GM18517 (cell line): ENCODE measurements around the gene KIF13A.
"Not testable (repeated sequence)": the region's sequence is repeated elsewhere in the genome, so short reads cannot be mapped to it uniquely, and the experiment has no call there.

ENCODE experiments used
- ATAC-seq: cut with Tn5 transposase; IDR thresholded peaks from one replicate; pipeline ENCODE4 v1.9.1; 2021; ENCODE audit warnings: mild to moderate bottlenecking, moderate library complexity; ENCODE audit not compliant: unreplicated experiment

KIF13A gene

DNA sequence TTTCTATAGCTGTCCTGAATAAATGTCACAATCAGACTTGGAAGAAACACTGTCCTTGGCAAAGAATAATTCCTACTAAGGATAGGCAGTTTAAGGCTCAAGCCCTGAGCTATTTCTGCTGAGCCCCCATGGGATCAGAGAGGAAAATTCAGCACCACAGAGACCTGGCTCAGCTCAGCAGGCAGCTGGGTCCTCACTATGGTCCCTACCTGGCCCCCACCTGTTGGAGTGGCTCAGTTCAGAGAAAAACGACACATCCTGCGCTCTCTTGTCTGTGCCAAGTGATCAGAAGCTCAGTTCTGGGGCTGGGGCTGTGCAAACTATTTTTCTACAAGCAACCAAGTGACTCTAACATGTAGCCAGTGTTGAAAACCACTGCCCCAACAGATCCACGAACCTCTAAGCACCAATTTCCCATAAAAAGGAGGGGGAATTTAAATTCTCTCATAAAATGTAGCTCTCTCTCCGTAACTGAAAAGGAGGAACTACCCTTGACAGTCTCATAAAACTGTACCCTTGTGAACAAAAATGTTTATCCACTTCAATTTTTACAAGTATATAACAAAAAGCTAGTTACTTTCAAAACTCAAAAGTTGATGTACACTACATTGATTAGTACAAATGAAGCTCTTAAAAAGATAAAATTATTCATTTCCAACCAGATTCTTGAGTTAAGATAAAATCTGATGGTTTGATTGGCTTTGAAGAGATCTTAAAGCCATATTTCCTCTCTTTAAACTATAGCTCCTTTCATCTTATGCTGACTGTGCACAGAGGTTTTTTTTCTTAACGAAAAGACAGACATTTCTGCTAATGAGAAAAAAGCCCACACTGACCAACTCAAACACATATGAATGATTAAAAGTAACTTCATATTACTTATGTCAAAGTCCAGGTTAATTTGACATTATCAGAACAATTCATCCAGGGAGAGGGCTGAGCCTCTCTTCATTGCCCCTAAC lies 52.0 kb downstream of the KIF13A start:
- ATAC-seq, result no peak

DNA sequence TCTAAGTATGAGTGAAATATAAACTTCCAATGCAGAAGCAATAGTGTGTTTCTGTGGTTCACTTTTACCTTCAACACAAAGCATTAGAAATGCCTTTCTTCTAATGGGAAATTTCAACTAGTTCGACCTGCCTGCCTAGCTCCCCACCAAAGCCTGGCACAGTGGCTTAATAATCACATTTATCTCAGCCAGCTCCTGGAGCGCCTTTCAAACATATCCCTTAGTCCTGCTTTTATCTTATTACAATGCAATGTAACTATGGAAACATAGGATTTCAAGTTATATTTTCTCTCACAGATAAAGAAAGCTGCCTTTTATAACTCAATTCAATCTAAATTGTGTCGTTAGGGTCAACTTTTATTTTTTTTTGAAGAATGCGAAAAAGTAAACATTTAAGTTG lies 53.7 kb downstream of the KIF13A start:
- ATAC-seq, result no peak

DNA sequence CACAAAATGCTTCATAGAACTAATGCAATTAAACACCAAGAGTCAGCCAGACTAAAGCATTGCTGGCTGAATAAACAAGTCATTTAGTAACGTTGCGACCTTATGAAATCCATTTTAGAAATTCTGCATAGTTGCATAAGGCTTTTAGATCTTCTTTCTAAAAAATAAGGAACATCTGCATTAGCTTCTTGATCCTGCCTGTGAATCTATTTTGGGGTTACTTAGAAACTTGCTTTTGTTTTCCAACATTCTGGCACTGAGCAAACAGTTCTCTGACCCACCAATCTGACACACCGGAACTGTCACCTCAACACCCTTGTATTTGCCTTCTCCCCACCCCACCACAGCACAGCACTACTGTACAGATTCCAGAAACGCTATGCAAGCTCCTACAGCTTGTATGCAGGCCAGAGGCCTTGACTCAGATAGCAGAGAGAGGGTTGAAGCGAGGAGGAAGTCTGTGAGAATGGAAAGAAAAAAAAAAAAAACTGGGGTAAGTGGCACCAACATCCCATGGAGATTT lies 55.0 kb downstream of the KIF13A start:
- no peak for ATAC-seq

GRCh38 chr6:17931227-17931626 lies 56.2 kb downstream of the KIF13A start:
- ATAC-seq, result no peak

GRCh38 chr6:17930321-17930993 lies 57.0 kb downstream of the KIF13A start:
- ATAC-seq, result no peak

DNA sequence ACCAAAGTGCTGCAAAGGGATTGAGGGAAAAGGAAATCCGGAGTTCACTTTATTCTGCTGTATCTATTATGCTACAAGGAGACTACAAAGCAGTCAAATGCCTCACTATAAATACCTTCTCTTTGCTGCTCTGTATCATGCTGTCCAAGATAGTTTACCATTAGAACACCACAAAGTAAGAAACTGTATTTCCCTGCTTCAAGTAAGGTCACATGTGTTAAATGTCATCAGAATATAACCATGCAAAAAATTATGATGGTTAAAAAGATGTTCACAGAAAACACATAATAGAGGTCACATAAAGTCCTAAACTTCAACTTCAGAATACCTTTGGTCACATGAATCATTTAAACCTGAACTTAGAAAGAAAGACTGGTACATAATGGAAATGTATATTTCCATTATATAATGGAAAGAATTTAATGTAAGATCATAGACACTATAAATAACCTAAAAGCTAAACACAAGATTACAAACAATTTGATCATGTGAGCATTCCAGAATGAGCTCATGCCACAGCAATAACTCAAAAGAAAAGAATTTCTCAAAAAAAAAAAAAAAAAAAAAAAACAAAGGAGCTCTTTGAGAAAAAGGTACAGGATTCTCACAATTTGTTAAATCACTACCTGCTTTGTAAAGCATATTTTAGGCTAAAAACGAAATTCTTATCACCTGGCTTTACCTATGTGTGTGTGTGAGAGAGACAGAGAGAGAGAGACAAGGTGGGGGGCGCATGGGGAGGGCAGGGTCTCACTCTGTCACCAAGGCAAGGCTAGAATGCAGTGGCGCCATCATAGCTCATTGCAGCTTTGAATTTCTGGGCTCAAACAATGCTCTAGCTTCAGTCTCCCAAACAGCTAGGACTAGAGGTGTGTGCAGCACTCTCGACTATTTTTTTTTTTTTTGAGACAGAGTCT lies 58.7 kb downstream of the KIF13A start:
- ATAC-seq, result no peak

GRCh38 chr6:17927705-17928104 lies 59.7 kb downstream of the KIF13A start:
- ATAC-seq, result no peak

- ATAC-seq, result no peak
These were observed 64.0 kb downstream of the KIF13A start for GRCh38 chr6:17923401-17923863.

DNA sequence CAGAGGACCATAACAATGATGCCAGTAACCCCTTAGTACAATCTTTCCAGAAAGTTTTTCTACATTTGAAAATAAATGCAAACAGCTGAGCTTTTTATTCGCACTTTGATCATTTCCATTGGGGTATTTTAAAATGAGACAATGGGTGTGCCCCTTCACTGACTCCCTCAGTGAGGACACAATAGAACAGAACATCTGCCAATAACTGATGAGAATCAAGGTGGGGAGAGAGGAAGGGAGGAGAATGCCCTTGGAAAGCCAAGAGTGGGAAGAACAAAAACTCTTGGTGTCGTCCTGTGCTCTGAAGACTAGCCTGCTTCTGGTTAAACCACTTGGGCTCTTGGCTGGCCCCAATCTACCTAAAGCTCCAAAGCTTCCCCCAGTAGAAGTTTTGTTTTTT lies 66.0 kb downstream of the KIF13A start:
- ATAC-seq, result no peak

DNA sequence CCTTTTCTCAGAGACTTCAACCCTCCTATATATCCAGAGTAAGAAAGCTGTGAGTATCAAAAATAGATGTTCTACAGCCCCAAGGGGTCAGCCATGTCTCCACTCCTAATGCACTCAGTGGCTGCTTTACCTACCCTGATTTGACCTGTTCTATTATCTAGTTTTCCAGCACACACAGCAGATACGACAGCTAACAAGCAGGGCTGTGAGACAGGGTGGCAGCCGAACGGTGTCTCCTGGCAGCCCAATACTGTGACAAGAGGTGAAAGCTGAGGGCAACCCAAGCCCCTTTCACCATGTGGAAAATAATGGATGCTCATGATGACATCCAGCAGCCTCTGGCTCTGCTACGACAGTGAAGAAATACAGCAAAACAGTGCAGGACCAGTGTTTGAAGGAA lies 67.9 kb downstream of the KIF13A start:
- no peak for ATAC-seq

DNA sequence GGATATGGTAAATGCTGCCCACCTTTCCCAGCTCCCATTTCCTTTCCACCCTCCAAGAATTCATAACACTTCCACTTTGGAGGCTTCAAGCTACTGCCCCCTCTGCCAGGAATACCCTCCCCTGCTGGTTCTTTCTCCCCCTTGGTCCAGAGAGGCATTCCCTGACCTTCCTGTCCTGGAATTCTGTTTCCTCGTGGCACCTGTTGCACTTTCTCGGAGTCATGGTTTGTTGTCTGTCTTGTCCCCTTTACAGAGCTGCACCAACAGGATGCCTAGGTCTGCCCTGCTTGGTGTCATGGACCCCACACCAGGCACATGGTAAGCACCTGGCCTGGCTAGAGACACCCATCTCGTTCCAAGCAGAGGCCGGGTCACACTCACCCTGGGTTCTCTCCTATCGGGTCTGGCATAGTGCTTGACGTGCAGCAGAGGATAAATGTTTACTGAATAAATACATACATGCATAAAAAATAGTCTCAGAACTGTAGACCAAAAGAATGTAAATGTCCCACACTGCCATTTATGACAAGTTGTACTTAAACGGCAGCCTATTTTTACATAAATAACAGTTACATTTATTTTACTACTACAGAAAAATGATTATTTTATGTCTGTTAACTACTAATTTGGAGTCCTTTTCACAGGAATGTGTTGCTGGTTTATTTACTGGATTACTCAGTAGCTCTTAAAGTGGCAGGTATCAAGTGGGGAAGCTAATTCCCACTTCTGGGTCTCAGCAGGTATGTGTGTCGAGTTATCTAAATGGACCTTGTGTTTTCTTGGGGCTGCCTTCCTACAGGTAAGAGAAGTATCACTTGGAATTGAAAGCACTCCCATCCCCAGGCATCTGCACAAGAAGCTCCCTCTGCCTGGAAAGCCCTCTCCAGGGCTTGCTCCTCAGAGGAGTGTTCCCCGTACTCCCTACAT lies 69.3 kb downstream of the KIF13A start:
- no peak for ATAC-seq

DNA sequence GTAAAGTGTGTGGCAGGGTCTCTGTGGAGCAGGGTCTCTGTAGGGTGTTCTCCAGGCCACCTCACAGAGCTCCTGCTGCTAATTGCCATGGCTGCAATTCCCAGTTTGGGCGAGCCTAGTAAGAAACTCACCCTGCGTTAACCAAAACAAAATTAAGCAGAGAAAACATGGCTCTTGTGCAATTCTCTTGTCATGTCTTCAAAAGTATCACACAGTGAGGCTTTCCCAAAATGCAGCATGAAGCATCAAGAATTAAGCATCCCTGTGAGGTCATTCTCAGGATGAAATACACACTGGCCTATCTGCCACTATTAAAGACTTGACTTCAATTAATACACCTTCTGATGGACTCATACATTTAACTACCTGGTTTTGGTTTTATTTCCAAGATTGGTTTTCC lies 72.8 kb downstream of the KIF13A start:
- no peak for ATAC-seq

GRCh38 chr6:17912521-17912920 lies 74.9 kb downstream of the KIF13A start:
- no peak for ATAC-seq

- ATAC-seq, result not testable (repeated sequence)
These were observed 75.8 kb downstream of the KIF13A start for GRCh38 chr6:17911656-17912055.

DNA sequence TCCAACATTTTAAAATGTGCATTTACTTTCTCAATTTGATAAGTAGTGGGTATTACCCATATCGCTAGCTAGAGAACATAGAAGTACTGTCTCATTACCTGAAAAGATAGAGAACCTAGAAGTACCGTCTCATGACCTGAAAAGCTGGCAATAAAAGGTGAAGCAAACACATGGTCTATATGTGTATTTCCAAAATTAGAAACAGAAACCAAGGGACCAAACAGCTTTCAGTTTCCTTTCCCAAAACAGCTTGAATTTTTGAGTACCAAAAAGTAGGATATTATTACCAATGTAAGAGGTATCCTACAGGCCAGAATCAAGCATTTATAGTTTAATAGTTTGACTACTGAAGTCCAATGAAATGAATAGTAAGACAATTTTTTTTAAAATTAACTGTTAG lies 77.2 kb downstream of the KIF13A start:
- ATAC-seq, result no peak

DNA sequence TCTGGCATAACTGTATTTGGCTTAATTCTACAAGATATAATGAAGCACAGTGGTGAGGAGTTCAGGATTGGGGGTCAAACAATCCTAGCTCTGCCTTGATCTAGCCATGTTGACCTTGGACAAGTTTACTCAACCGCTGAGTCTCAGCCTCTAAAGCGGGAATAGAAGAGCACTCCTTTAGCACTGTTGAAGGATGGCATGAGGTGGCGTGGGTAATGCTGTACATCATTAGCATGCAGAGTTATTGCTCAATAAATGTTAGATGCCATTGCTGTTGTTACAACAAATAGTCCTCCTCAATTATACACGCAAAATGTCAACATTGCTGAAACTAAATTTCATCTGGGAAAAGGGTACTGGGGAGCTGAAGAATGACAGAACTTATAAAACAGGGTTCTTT lies 78.6 kb downstream of the KIF13A start:
- ATAC-seq, result no peak

DNA sequence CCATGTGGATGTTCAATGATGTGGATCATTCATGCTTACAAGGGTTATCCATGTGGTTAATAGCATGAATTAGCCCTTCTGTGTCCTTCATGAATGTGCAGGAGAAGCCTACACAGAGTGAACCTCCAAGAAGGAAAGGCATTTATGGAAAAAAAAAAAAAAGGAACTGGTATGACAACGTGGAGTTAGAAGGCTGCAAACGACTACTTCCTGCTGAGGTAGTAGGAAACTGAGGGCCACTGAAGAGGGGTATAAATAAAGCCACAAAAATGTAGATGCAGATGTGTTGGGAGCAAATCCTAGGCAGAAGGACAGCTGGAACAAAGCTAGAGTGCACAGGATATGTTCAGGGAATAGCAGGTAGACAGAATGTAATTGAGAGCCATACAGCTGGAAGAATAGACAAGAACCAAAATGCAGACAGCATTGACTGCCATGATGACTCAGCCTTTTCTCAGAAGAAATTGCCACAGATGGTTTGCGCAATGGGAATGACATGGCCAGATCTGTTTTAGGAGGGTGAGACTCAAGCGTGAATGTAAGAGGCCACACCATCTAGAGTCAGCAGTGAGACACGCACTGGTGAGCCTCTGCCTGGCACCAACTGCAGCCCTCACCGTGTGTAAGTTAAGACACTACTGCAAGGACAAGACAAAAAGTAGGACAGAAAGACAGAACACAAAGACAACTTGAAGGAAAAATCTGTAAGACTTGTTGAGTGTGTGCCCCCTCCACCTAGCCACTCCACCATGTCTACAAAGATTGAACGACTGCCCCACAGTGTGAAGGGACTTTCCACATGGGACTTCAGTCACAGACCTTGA lies 79.8 kb downstream of the KIF13A start:
- ATAC-seq, result no peak

DNA sequence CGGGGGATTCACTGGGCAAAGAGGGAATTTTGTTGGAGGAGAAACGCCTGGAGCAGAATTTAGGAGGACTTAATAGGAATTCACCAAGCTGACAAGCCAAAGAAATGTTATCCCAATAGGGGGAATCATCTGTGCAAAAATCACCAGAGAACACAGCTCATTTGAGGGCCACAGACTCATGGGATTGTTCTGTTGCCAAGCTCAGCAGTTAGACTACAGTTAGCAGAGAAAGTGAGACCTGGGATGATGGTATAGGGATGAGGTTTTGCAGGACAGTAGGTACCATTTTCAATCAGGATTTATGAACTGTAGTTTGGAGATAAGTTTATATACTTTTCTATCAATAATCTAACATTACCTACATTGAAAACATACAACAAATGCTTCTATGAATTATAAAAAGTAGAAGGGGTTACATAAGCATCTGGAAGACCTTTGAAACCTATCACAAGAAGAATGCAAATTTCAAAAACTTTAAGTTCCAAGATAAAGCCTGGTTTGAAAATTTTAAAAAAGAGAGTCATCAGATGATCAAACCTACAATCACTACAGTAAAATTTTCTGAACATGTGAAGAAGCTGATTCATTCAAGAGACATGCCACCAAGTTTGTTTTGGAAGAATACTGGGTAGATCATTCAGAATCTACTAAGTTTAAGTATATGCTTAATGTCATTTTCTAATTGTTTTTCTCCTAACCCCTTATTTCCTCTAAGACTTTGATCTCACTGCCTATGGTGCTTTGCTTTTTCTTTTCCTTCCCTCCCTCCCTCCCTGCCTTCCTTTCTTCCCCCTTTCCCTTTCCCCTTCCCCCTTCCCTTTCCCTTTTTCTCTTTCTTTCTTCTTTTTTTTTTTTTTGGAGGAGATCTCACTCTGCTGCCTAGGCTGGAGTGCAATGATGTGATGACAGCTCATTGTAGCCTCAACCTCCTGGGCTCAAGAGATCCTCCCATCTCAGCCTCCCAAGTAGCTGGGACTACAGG lies 81.5 kb downstream of the KIF13A start:
- ATAC-seq, result no peak
